ENCODE results near the gene CXCL8. TPM values are rescaled to one million over a fixed set of nuclear protein-coding genes. Genes with fewer than 3 reads are reported as not detected.

The CXCL8 gene
- total and polyA plus RNA-seq, 2 of the 8 experiments (the other 6 are each of a cell fraction or from before 2014, with no cell fraction given): not detected

GRCh38 chr4:73741031-73741749 is 821 bp downstream of the CXCL8 start:
- ChIA-PET POLR2A (ENCODE audit: partially characterized antibody) (no interaction called here), CTCF (ENCODE audit: partially characterized antibody) (interaction anchor here (0.9 to 2.2 kb wide), 3 partner anchors 11 to 392 kb away, joined by 3 to 16 read pairs (median 5); no protein-coding TSS in a partner anchor)
- Histone ChIP-seq H3K79me1 (ENCODE audit: low read depth, low read length) (no peaks in the 10 kb centered on the region), H2BK20ac (ENCODE audit: low read length) (no peak overlapping the region), H2BK15ac (ENCODE audit: low read length) (no peak overlapping the region), H4K91ac (replicated peaks; ENCODE audit: insufficient read length, low read length) (no peak overlapping the region), H3K18ac (ENCODE audit: extremely low read depth, low read length) (no peak overlapping the region), H2BK12ac (ENCODE audit: low read depth, low read length) (no peak overlapping the region), H4K8ac (ENCODE audit: extremely low read depth, insufficient read depth, low read length) (no peak overlapping the region), H3K23ac (ENCODE audit: insufficient read length) (no peak overlapping the region), H3K4me2 (ENCODE audit: insufficient read depth in 1 of 2, low read depth in 2 of 2, low read length in 2 of 2) (no peak overlapping the region), H3K79me2 (ENCODE audit: control insufficient read depth in 1 of 2, insufficient read depth in 2 of 2, low read length in 2 of 2) (no peaks in the 10 kb centered on the region), H3K23me2 (ENCODE audit: low read depth, low read length) (no peaks in the 10 kb centered on the region), H3K36me3 (ENCODE audit: control insufficient read depth in 2 of 4, insufficient read depth in 4 of 4, low read length in 3 of 4) (no peaks in the 10 kb centered on the region), H3K4me3 (ENCODE audit: extremely low read depth in 1 of 4, insufficient read depth in 2 of 4, low read depth in 3 of 4, low read length in 4 of 4) (no peak overlapping the region), H3K56ac (replicated peaks; ENCODE audit: insufficient read length, low read depth, low read length) (no peak overlapping the region), H4K20me1 (replicated peaks in 1 of 2; ENCODE audit: control insufficient read depth in 1 of 2, insufficient read depth in 2 of 2, low read length in 2 of 2) (no peaks in the 10 kb centered on the region), H2AFZ (ENCODE audit: low read length) (no peak overlapping the region), H2AK5ac (ENCODE audit: low read depth, low read length) (no peak overlapping the region), H3K14ac (ENCODE audit: insufficient read length) (no peak overlapping the region), H2BK5ac (ENCODE audit: low read depth, low read length) (no peak overlapping the region), H3K9me3 (ENCODE audit: insufficient read depth in 2 of 2, low read depth in 1 of 2, low read length in 1 of 2) (no peaks in the 10 kb centered on the region), H3K9ac (replicated peaks in 1 of 4; ENCODE audit: extremely low read depth in 1 of 4, low read depth in 3 of 4, low read length in 3 of 4) (no peak overlapping the region), H3K4ac (replicated peaks; ENCODE audit: insufficient read length, low read depth, low read length) (no peak overlapping the region), H3K27ac (ENCODE audit: low read depth, low read length) (no peak overlapping the region), H4K5ac (ENCODE audit: insufficient read length, low read depth, low read length) (no peak overlapping the region), H3K4me1 (replicated peaks in 1 of 4; ENCODE audit: control insufficient read depth in 3 of 4, insufficient read depth in 4 of 4, low read length in 3 of 4) (no peaks in the 10 kb centered on the region), H2BK120ac (replicated peaks; ENCODE audit: low read depth, low read length) (no peak overlapping the region), H3K27me3 (replicated peaks in 1 of 4; ENCODE audit: control insufficient read depth in 3 of 4, extremely low read depth in 1 of 4, insufficient read depth in 3 of 4, low read length in 3 of 4) (no peaks in the 10 kb centered on the region)
- FAIRE-seq (no peak), DNase-seq (ENCODE audit: low read depth in 1 of 2, low spot score in 2 of 2) (no peak)
- WGBS, 2 experiments (ENCODE audit: extremely low coverage in 1 of 2, insufficient coverage in 1 of 2, insufficient read length in 1 of 2, insufficient replicate concordance in 2 of 2, low coverage in 1 of 2, low lambda C conversion rate in 2 of 2, missing lambda C conversion rate in 1 of 2): 65% methylated on average over 2 of the region's 2 CpGs; no CpG with 5 or more reads in 1 of the 2 experiments
- TF ChIP-seq SAP30 (IDR thresholded peaks at IDR 0.05; ENCODE audit: insufficient read depth, insufficient replicate concordance, low read length): no peak
- TF ChIP-seq HDAC2 (IDR thresholded peaks at IDR 0.05; ENCODE audit: borderline replicate concordance in 1 of 2, low read depth in 2 of 2, low read length in 2 of 2): no peak
- TF ChIP-seq JUN (IDR thresholded peaks at IDR 0.05; ENCODE audit: low read depth, low read length): no peak
- no peak for TF ChIP-seq SP4 (IDR thresholded peaks at IDR 0.05; ENCODE audit: low read length)
- no peak for TF ChIP-seq SIX5 (IDR thresholded peaks at IDR 0.05; ENCODE audit: low read depth, low read length)
- TF ChIP-seq CTBP2 (IDR thresholded peaks at IDR 0.05; ENCODE audit: borderline replicate concordance, insufficient read depth, insufficient read length, low read length): no peak
- no peak for TF ChIP-seq RXRA (IDR thresholded peaks at IDR 0.05; ENCODE audit: insufficient read depth, low read depth, low read length)
- no peak for TF ChIP-seq NANOG (IDR thresholded peaks at IDR 0.05; ENCODE audit: insufficient read depth, low read depth, low read length, poor library complexity, severe bottlenecking)
- TF ChIP-seq TCF12 (IDR thresholded peaks at IDR 0.05; ENCODE audit: low read depth, low read length): no peak
- TF ChIP-seq RNF2 (IDR thresholded peaks at IDR 0.05; ENCODE audit: borderline replicate concordance, low read depth, low read length, missing control alignments, poor library complexity, severe bottlenecking): no peak
- TF ChIP-seq ATF3 (IDR thresholded peaks at IDR 0.05; ENCODE audit: insufficient read depth, low read depth, low read length): no peak

Data from H1 (cell line).